ENCODE data around the gene SNX30.

Gene SNX30

GRCh38 chr9:112878752-112879151 is 128.2 kb downstream of the SNX30 start:
- no peaks in the 10 kb centered on the region for H3K9me3 ChIP-seq (ENCODE audit: insufficient read depth, low read depth, low read length)
- TF ChIP-seq CTCF (conservative IDR thresholded peaks at IDR 0.05; ENCODE audit: low read length): no peak
- TF ChIP-seq EZH2phosphoT487 (IDR thresholded peaks at IDR 0.05; ENCODE audit: borderline replicate concordance): no peak
- no peaks in the 10 kb centered on the region for H3K9me2 ChIP-seq (replicated peaks; ENCODE audit: low read depth, low read length)
- no peaks in the 10 kb centered on the region for H3K27me3 ChIP-seq (ENCODE audit: insufficient read depth, low read length, poor library complexity, severe bottlenecking)
- H2AFZ ChIP-seq (ENCODE audit: low read length): no peak overlapping the region
- H3K4me3 ChIP-seq (ENCODE audit: low read length, poor library complexity, severe bottlenecking): no peak overlapping the region
- no peaks in the 10 kb centered on the region for H3F3A ChIP-seq (ENCODE audit: low read depth)
- no peaks in the 10 kb centered on the region for H4K20me1 ChIP-seq (ENCODE audit: insufficient read depth, low read length, poor library complexity, severe bottlenecking)
- H3K36me3 ChIP-seq (ENCODE audit: insufficient read depth, low read length): no peaks in the 10 kb centered on the region
- H3K9ac ChIP-seq (ENCODE audit: low read depth, low read length, poor library complexity, severe bottlenecking): no peak overlapping the region
- no peaks in the 10 kb centered on the region for H3K79me2 ChIP-seq (ENCODE audit: insufficient read depth, low read length)
- no peak overlapping the region for H3K4me2 ChIP-seq (ENCODE audit: low read depth, low read length, poor library complexity, severe bottlenecking)
- no peaks in the 10 kb centered on the region for H3K4me1 ChIP-seq (ENCODE audit: insufficient read depth, low read length, poor library complexity, severe bottlenecking)

DNA sequence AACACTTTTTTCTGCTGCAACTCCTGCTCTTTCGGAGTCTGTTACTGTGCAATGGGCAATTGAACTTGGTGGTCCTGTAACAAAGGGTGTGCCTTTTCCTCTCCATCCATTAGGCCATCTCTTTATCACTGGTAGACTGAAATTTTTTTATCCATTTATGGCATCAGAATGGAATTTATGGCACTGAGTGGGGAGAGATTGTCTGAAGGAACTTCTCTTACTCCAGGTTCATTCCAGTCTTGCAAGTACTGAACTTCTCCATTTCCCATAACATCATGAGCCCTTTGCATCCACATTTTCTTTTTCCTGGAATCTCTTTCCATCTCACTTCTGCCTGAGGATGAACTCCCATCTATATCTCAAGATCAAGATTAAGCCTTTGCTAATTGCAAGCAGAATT is 130.1 kb downstream of the SNX30 start:
- Histone ChIP-seq H2AFZ (ENCODE audit: low read length) (no peak overlapping the region), H3K4me2 (ENCODE audit: low read depth, low read length, poor library complexity, severe bottlenecking) (no peak overlapping the region), H3K36me3 (ENCODE audit: insufficient read depth, low read length) (no peaks in the 10 kb centered on the region), H3K9me2 (replicated peaks; ENCODE audit: low read depth, low read length) (no peaks in the 10 kb centered on the region), H3K9me3 (ENCODE audit: insufficient read depth, low read depth, low read length) (no peaks in the 10 kb centered on the region), H3K4me3 (ENCODE audit: low read length, poor library complexity, severe bottlenecking) (no peak overlapping the region), H3K4me1 (ENCODE audit: insufficient read depth, low read length, poor library complexity, severe bottlenecking) (no peaks in the 10 kb centered on the region), H3K27me3 (ENCODE audit: insufficient read depth, low read length, poor library complexity, severe bottlenecking) (no peaks in the 10 kb centered on the region), H4K20me1 (ENCODE audit: insufficient read depth, low read length, poor library complexity, severe bottlenecking) (no peaks in the 10 kb centered on the region), H3F3A (ENCODE audit: low read depth) (no peaks in the 10 kb centered on the region), H3K9ac (ENCODE audit: low read depth, low read length, poor library complexity, severe bottlenecking) (no peak overlapping the region), H3K79me2 (ENCODE audit: insufficient read depth, low read length) (no peaks in the 10 kb centered on the region)
- TF ChIP-seq EZH2phosphoT487 (IDR thresholded peaks at IDR 0.05; ENCODE audit: borderline replicate concordance) (no peak), CTCF (conservative IDR thresholded peaks at IDR 0.05; ENCODE audit: low read length) (no peak)

- Histone ChIP-seq H2AFZ (ENCODE audit: low read length) (no peak overlapping the region), H3K9me2 (replicated peaks; ENCODE audit: low read depth, low read length) (no peaks in the 10 kb centered on the region), H3K9ac (ENCODE audit: low read depth, low read length, poor library complexity, severe bottlenecking) (no peak overlapping the region), H3K4me2 (ENCODE audit: low read depth, low read length, poor library complexity, severe bottlenecking) (no peak overlapping the region), H3F3A (ENCODE audit: low read depth) (no peaks in the 10 kb centered on the region), H3K36me3 (ENCODE audit: insufficient read depth, low read length) (no peaks in the 10 kb centered on the region), H3K27me3 (ENCODE audit: insufficient read depth, low read length, poor library complexity, severe bottlenecking) (no peaks in the 10 kb centered on the region), H4K20me1 (ENCODE audit: insufficient read depth, low read length, poor library complexity, severe bottlenecking) (no peaks in the 10 kb centered on the region), H3K4me1 (ENCODE audit: insufficient read depth, low read length, poor library complexity, severe bottlenecking) (no peaks in the 10 kb centered on the region), H3K79me2 (ENCODE audit: insufficient read depth, low read length) (no peaks in the 10 kb centered on the region), H3K9me3 (ENCODE audit: insufficient read depth, low read depth, low read length) (no peaks in the 10 kb centered on the region), H3K4me3 (ENCODE audit: low read length, poor library complexity, severe bottlenecking) (no peak overlapping the region)
- TF ChIP-seq CTCF (conservative IDR thresholded peaks at IDR 0.05; ENCODE audit: low read length): no peak
- no peak for TF ChIP-seq EZH2phosphoT487 (IDR thresholded peaks at IDR 0.05; ENCODE audit: borderline replicate concordance)
These were observed 130.8 kb downstream of the SNX30 start for GRCh38 chr9:112881331-112881730.
